CD14-positive monocyte (primary cell): ENCODE data around the gene TMOD4. TPM values are rescaled to one million over a fixed set of nuclear protein-coding genes. Genes with fewer than 3 reads are reported as not detected.

Experiments
- DNase-seq, 3 donors: peaks; one replicate each; pipeline ENCODE4 v3.0.0-alpha.2; 2011 to 2022
- H2AFZ ChIP-seq: 2 replicates; pipeline ENCODE4 v1.6.0; 2012; ENCODE audit warnings: mild to moderate bottlenecking, low read depth, low read length, inconsistent platforms; ENCODE audit not compliant: insufficient read depth, poor library complexity, severe bottlenecking
- H3K27ac ChIP-seq, 2 donors: 1 replicate in 1 of 2; 2 replicates in 1 of 2; pipeline ENCODE4 v1.5.1; 2012 to 2013; ENCODE audit warnings: low read length in 2 of 2, control low read depth in 1 of 2, inconsistent platforms in 1 of 2, low read depth in 1 of 2, mild to moderate bottlenecking in 1 of 2
- H3K27me3 ChIP-seq, 2 donors: one replicate each; pipeline versions ENCODE4 v1.6.0 to v1.6.1; 2011 to 2013; ENCODE audit warnings: low read length in 2 of 2; ENCODE audit not compliant: control insufficient read depth in 2 of 2, insufficient read depth in 2 of 2
- H3K36me3 ChIP-seq, 2 donors: replicated peaks in 1 of 2; 1 replicate in 1 of 2; 2 replicates in 1 of 2; pipeline versions ENCODE4 v1.5.1 to v1.6.1; 2012 to 2013; ENCODE audit warnings: low read length in 2 of 2, control low read depth in 1 of 2, inconsistent platforms in 1 of 2, mild to moderate bottlenecking in 1 of 2; ENCODE audit not compliant: insufficient read depth in 2 of 2, control insufficient read depth in 1 of 2
- H3K4me1 ChIP-seq, 2 donors: 1 replicate in 1 of 2; 2 replicates in 1 of 2; pipeline versions ENCODE4 v1.5.1 to v1.6.1; 2012 to 2013; ENCODE audit warnings: low read length in 2 of 2, control low read depth in 1 of 2, inconsistent platforms in 1 of 2, mild to moderate bottlenecking in 1 of 2, moderate library complexity in 1 of 2; ENCODE audit not compliant: insufficient read depth in 2 of 2, control insufficient read depth in 1 of 2
- H3K4me2 ChIP-seq: replicated peaks from 2 replicates; pipeline ENCODE3; 2012; ENCODE audit warnings: low read length, moderate library complexity, mild to moderate bottlenecking; ENCODE audit not compliant: poor library complexity, severe bottlenecking; ENCODE audit errors: extremely low read depth
- H3K4me3 ChIP-seq, 3 experiments: fragments of 200-600 bp in 1 of 3; sonication (generic) in 1 of 3; replicated peaks in 1 of 3; 1 replicate in 2 of 3; 2 replicates in 1 of 3; pipeline ENCODE4 v1.5.1; 2011 to 2013; ENCODE audit warnings: low read length in 3 of 3, mild to moderate bottlenecking in 3 of 3, control low read depth in 2 of 3, low read depth in 2 of 3, inconsistent platforms in 1 of 3, moderate library complexity in 1 of 3
- H3K79me2 ChIP-seq: 2 replicates; pipeline ENCODE4 v1.6.0; 2012; ENCODE audit warnings: mild to moderate bottlenecking, control low read depth, inconsistent platforms, low read length, moderate library complexity; ENCODE audit not compliant: insufficient read depth
- H3K9ac ChIP-seq: 2 replicates; pipeline ENCODE4 v1.6.0; 2017; ENCODE audit warnings: low read length, mild to moderate bottlenecking; ENCODE audit not compliant: insufficient read depth, poor library complexity, severe bottlenecking
- H3K9me3 ChIP-seq, 2 donors: replicated peaks in 1 of 2; 1 replicate in 1 of 2; 2 replicates in 1 of 2; pipeline versions ENCODE4 v1.5.1 to v1.6.1; 2012 to 2013; ENCODE audit warnings: low read length in 2 of 2, control low read depth in 1 of 2; ENCODE audit not compliant: control insufficient read depth in 1 of 2, insufficient read depth in 1 of 2
- H4K20me1 ChIP-seq: 2 replicates; pipeline ENCODE4 v1.6.0; 2012; ENCODE audit warnings: mild to moderate bottlenecking, low read length, control low read depth, moderate library complexity; ENCODE audit not compliant: insufficient read depth
- H3K27ac Mint-ChIP-seq, 7 donors: one replicate each; pipeline ENCODE4 v1.8.0; 2020; ENCODE audit warnings: mild to moderate bottlenecking in 7 of 7, mixed read lengths in 7 of 7, moderate library complexity in 6 of 7, inconsistent platforms in 2 of 7
- H3K27me3 Mint-ChIP-seq, 3 donors: one replicate each; pipeline ENCODE4 v1.8.0; 2021 to 2022; ENCODE audit warnings: low read depth in 3 of 3, mild to moderate bottlenecking in 3 of 3, mixed read lengths in 3 of 3, moderate library complexity in 3 of 3, inconsistent platforms in 1 of 3
- H3K36me3 Mint-ChIP-seq, 2 donors: one replicate each; pipeline ENCODE4 v1.8.0; 2020; ENCODE audit warnings: mixed read lengths in 2 of 2, inconsistent platforms in 1 of 2, mild to moderate bottlenecking in 1 of 2
- H3K4me1 Mint-ChIP-seq: one replicate; pipeline ENCODE4 v1.8.0; 2020; ENCODE audit warnings: mild to moderate bottlenecking, mixed read lengths
- H3K4me3 Mint-ChIP-seq, 2 donors: one replicate each; pipeline ENCODE4 v1.8.0; 2020; ENCODE audit warnings: mild to moderate bottlenecking in 2 of 2, mixed read lengths in 2 of 2, moderate library complexity in 1 of 2
- H3K9me3 Mint-ChIP-seq, 7 donors: one replicate each; pipeline ENCODE4 v1.8.0; 2020 to 2022; ENCODE audit warnings: mixed read lengths in 7 of 7, mild to moderate bottlenecking in 6 of 7, moderate library complexity in 6 of 7, inconsistent platforms in 2 of 7
- whole genome bisulfite sequencing: methylation state at CpG from one replicate; pipeline ENCODE4 v1.1.5; 2013; ENCODE audit warnings: missing lambda C conversion rate; ENCODE audit not compliant: insufficient coverage; 5-methylcytosine and 5-hydroxymethylcytosine counted together
- intact Hi-C, 2 donors: fragments of 100-400 bp; cut with micrococcal nuclease; formaldehyde crosslinking; loops; one replicate each; pipeline versions ENCODE4 v1.15.0 to v1.15.1; 2023
- polyA plus RNA-seq, 3 donors: library from polyadenylated mRNA; depleted of rRNA in 1 of 3; unstranded in 2 of 3; stranded (reverse) in 1 of 3; fragments of 300-500 nt in 2 of 3; fragments of >200 nt in 1 of 3; fragmentation: Illumina TruSeq in 2 of 3; gene quantifications; 1 replicate in 2 of 3; 2 replicates in 1 of 3; pipeline ENCODE4 v1.2.3, GENCODE V29; 2012 to 2021
- TF ChIP-seq, protein P1 (sequence below): fragments of 200-600 bp; IDR thresholded peaks from one replicate; pipeline ENCODE4 v1.8.0; 2022; ENCODE audit warnings: antibody characterized with exemption, mild to moderate bottlenecking

The TMOD4 gene
- polyA plus RNA-seq, 3 donors = 2.0 TPM; not detected in 2

- H3K4me3 Mint-ChIP-seq = peak overlapping the region; percentile 93 to 100
- 89% methylated on average over 5 of the region's 7 CpGs for WGBS
- H4K20me1 ChIP-seq = no peaks in the 10 kb centered on the region
- H3K9me3 ChIP-seq = no peaks in the 10 kb centered on the region
- H3K4me2 ChIP-seq = no peak overlapping the region
- no peak overlapping the region for H3K4me3 ChIP-seq
- no peak for DNase-seq
- H3K27ac ChIP-seq = no peak overlapping the region
- peaks cover 26 to 44% (median 34%) of the 10 kb centered on the region in 3 donors for H3K27me3 Mint-ChIP-seq
- H3K4me1 Mint-ChIP-seq = peaks cover 24% of the 10 kb centered on the region
- peaks cover 2 to 19% of the 10 kb centered on the region in 2 donors for H3K27me3 ChIP-seq
- TF ChIP-seq, protein P1, sequence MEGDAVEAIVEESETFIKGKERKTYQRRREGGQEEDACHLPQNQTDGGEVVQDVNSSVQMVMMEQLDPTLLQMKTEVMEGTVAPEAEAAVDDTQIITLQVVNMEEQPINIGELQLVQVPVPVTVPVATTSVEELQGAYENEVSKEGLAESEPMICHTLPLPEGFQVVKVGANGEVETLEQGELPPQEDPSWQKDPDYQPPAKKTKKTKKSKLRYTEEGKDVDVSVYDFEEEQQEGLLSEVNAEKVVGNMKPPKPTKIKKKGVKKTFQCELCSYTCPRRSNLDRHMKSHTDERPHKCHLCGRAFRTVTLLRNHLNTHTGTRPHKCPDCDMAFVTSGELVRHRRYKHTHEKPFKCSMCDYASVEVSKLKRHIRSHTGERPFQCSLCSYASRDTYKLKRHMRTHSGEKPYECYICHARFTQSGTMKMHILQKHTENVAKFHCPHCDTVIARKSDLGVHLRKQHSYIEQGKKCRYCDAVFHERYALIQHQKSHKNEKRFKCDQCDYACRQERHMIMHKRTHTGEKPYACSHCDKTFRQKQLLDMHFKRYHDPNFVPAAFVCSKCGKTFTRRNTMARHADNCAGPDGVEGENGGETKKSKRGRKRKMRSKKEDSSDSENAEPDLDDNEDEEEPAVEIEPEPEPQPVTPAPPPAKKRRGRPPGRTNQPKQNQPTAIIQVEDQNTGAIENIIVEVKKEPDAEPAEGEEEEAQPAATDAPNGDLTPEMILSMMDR = no peak
- H3K79me2 ChIP-seq = no peaks in the 10 kb centered on the region
- H3K36me3 ChIP-seq = no peaks in the 10 kb centered on the region
- intact Hi-C loops = no loop called here
- no peak overlapping the region for H2AFZ ChIP-seq
- H3K9ac ChIP-seq = no peak overlapping the region
- H3K4me1 ChIP-seq = peaks cover 13 to 23% of the 10 kb centered on the region in 2 donors
- peak overlapping the region in 1 of 7 donors; percentile 9 for H3K27ac Mint-ChIP-seq
- H3K36me3 Mint-ChIP-seq = peaks cover 0 to 4% of the 10 kb centered on the region in 2 donors
- H3K9me3 Mint-ChIP-seq = peaks cover 0 to 3% (median 0%) of the 10 kb centered on the region in 7 donors
Observed at GRCh38 chr1:151144474-151145303, 31.1 kb downstream of the TMOD4 start.

GRCh38 chr1:151143986-151144385, 31.8 kb downstream of the TMOD4 start:
- Histone ChIP-seq H2AFZ (no peak overlapping the region), H4K20me1 (no peaks in the 10 kb centered on the region), H3K27ac (no peak overlapping the region), H3K4me2 (no peak overlapping the region), H3K9ac (no peak overlapping the region), H3K4me3 (no peak overlapping the region), H3K27me3 (peaks cover 2 to 19% of the 10 kb centered on the region in 2 donors), H3K9me3 (no peaks in the 10 kb centered on the region), H3K79me2 (no peaks in the 10 kb centered on the region), H3K4me1 (peaks cover 13 to 23% of the 10 kb centered on the region in 2 donors), H3K36me3 (no peaks in the 10 kb centered on the region)
- TF ChIP-seq, protein P1 = no peak
- no peak for DNase-seq
- peak overlapping the region in 1 of 2 donors; percentile 35 for H3K4me3 Mint-ChIP-seq
- peaks cover 0 to 4% of the 10 kb centered on the region in 2 donors for H3K36me3 Mint-ChIP-seq
- H3K27ac Mint-ChIP-seq = no peak overlapping the region
- H3K4me1 Mint-ChIP-seq = peaks cover 24% of the 10 kb centered on the region
- intact Hi-C loops = no loop called here
- 100% methylated on average over 1 of the region's 5 CpGs for WGBS
- H3K9me3 Mint-ChIP-seq = peaks cover 0 to 3% (median 0%) of the 10 kb centered on the region in 7 donors
- peaks cover 26 to 43% (median 34%) of the 10 kb centered on the region in 3 donors for H3K27me3 Mint-ChIP-seq
